NT2/D1 (cell line): ENCODE measurements around the gene PDGFD.

Experiments
- SUZ12 ChIP-seq: IDR thresholded peaks from 2 replicates; pipeline ENCODE4 v1.6.1; 2011; ENCODE audit not compliant: insufficient read length, insufficient read depth; ENCODE audit errors: extremely low read depth
- YY1 ChIP-seq: IDR thresholded peaks from 2 replicates; pipeline ENCODE4 v1.6.1; 2011; ENCODE audit not compliant: insufficient read length, insufficient read depth
- ZNF274 ChIP-seq: IDR thresholded peaks from 2 replicates; pipeline ENCODE4 v1.6.1; 2011; ENCODE audit warnings: mild to moderate bottlenecking, low read depth, low read length

DNA sequence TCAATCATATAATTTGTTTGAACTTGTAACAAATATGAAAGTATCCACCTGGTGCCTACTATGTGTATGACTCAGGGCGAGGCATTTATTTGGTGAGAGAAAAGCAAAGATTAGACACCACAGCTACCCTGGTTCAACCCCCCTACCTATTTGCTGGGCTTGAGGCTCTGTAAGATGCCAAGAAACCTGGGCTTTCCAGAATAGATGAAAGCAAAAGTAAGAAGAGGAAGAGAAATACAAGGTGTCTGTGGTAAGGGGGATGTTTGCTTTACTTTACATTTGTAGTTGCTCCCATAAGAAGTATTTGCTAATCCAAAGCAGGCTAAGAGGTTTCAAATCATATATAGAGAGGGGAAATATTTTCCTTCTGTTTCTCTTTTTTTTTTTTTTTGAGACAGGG is 65.8 kb downstream of the PDGFD start:
- TF ChIP-seq ZNF274 (no peak), YY1 (no peak), SUZ12 (no peak)
